Smooth muscle cell (in vitro differentiated cells): ENCODE measurements around the gene HMCN1. TPM values are rescaled to one million over a fixed set of nuclear protein-coding genes. Genes with fewer than 3 reads are reported as not detected.
A peak's percentile ranks its signal among the peaks of the same experiment; 100 is the strongest.

Experiments
- DNase-seq: peaks from one replicate; lab custom pipeline; 2025; ENCODE audit not compliant: unreplicated experiment; lab: John Stamatoyannopoulos, UW
- H2AFZ ChIP-seq: fragments of 200-600 bp; sonication (generic); 2 replicates; pipeline ENCODE4 v1.6.0; 2016; ENCODE audit warnings: antibody characterized with exemption, low read depth, mild to moderate bottlenecking
- H3F3A ChIP-seq: fragments of 200-600 bp; sonication (generic); 2 replicates; pipeline ENCODE4 v1.6.0; 2017; ENCODE audit warnings: antibody characterized with exemption, low read depth
- H3K27ac ChIP-seq: fragments of 200-600 bp; sonication (generic); 2 replicates; pipeline ENCODE4 v1.5.1; 2016; ENCODE audit warnings: low read depth, mild to moderate bottlenecking
- H3K27me3 ChIP-seq: fragments of 200-600 bp; sonication (generic); 2 replicates; pipeline ENCODE4 v1.6.1; 2016; ENCODE audit warnings: low read depth, mild to moderate bottlenecking
- H3K36me3 ChIP-seq: fragments of 200-600 bp; sonication (generic); 2 replicates; pipeline ENCODE4 v1.5.1; 2016; ENCODE audit warnings: low read depth
- H3K4me1 ChIP-seq: fragments of 200-600 bp; sonication (generic); 2 replicates; pipeline ENCODE4 v1.5.1; 2016; ENCODE audit warnings: low read depth
- H3K4me2 ChIP-seq: fragments of 200-600 bp; sonication (generic); 2 replicates; pipeline ENCODE4 v1.6.0; 2016; ENCODE audit warnings: mild to moderate bottlenecking
- H3K4me3 ChIP-seq: fragments of 200-600 bp; sonication (generic); 2 replicates; pipeline ENCODE4 v1.5.1; 2016; ENCODE audit warnings: mild to moderate bottlenecking
- H3K79me2 ChIP-seq: fragments of 200-600 bp; sonication (generic); 2 replicates; pipeline ENCODE4 v1.6.0; 2016; ENCODE audit warnings: low read depth, mild to moderate bottlenecking
- H3K9ac ChIP-seq: fragments of 200-600 bp; sonication (generic); 2 replicates; pipeline ENCODE4 v1.6.0; 2016; ENCODE audit warnings: low read depth
- H3K9me3 ChIP-seq: fragments of 200-600 bp; sonication (generic); replicated peaks from 2 replicates; pipeline ENCODE4 v1.5.1; 2016; ENCODE audit warnings: low read depth
- H4K20me1 ChIP-seq: fragments of 200-600 bp; sonication (generic); 2 replicates; pipeline ENCODE4 v1.6.0; 2016; ENCODE audit warnings: low read depth
- CTCF ChIP-seq: fragments of 200-600 bp; sonication (generic); IDR thresholded peaks from 2 replicates; pipeline ENCODE4 v1.5.1; 2017; ENCODE audit warnings: borderline replicate concordance, mild to moderate bottlenecking, antibody characterized with exemption; ENCODE audit not compliant: insufficient read depth, poor library complexity, severe bottlenecking
- WGBS: methylation state at CpG from one replicate; pipeline ENCODE4 v1.1.7; 2016; ENCODE audit warnings: low lambda C conversion rate; 5-methylcytosine and 5-hydroxymethylcytosine counted together
- polyA plus RNA-seq: library from polyadenylated mRNA; unstranded; fragments of >200 nt; fragmentation: Nextera tagmentation; extraction: Ambion mirVana; gene quantifications from 2 replicates; pipeline ENCODE4 v1.2.1, GENCODE V29; 2016
- total RNA-seq: library from RNA; depleted of rRNA; stranded (reverse); fragments of >200 nt; gene quantifications from 2 replicates; pipeline ENCODE4 v1.2.3, GENCODE V29; 2014

The HMCN1 gene
- total and polyA plus RNA-seq, 2 experiments from 2014 or later: 18.9 to 118 TPM

DNA sequence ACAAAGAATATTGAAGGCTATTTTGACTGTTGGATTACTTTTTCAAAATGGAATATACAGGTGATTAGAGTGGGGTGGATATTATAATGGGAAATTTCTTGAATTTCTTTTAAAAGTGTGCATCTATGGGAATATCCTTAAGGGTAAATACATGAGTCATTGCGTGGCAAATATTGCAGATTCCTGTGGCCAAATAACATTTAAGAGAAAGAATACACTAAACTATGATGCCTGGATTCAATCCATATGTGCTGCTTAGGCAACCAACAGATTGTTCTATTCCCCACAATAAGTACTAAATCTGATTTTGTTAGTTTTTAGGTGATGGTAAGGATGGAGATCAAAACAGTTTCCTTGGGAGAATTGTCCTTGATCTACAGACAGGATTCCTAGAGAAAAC, 119.5 kb downstream of the HMCN1 start:
- Histone ChIP-seq H2AFZ (no peak overlapping the region), H3K4me3 (no peak overlapping the region), H3K9ac (peak overlapping the region; percentile 1), H3K9me3 (no peaks in the 10 kb centered on the region), H4K20me1 (no peaks in the 10 kb centered on the region), H3K27me3 (no peaks in the 10 kb centered on the region), H3K27ac (peak overlapping the region; percentile 75), H3K4me2 (peak overlapping the region; percentile 28), H3F3A (no peaks in the 10 kb centered on the region), H3K4me1 (peaks cover 33% of the 10 kb centered on the region), H3K79me2 (peaks cover 14% of the 10 kb centered on the region), H3K36me3 (no peaks in the 10 kb centered on the region)
- no peak for TF ChIP-seq CTCF
- no peak for DNase-seq
- WGBS: 57% methylated on average over 1 of the region's 1 CpG

DNA sequence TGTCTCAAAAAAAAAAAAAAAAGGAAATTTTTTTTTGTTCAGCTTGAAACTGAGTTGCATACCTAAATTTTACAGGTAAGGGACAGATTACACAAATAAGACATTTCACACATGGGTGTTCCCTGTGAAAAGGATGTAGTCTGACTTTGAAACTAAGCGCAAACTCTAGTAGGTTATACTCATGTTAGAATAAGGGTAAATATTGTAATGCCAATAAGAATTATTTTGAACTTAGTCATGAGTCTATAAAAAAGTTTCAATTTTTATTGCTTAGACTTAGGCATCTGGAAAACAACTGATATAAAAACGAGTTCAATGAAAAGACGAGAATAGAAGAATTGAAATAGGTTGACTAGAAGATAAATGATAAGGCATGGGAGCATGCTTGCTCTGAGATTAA, 122.3 kb downstream of the HMCN1 start:
- H4K20me1 ChIP-seq: no peaks in the 10 kb centered on the region
- no peak for TF ChIP-seq CTCF
- H3K9ac ChIP-seq: peak overlapping the region; percentile 25
- H3F3A ChIP-seq: no peaks in the 10 kb centered on the region
- peak overlapping the region; percentile 76 for H3K27ac ChIP-seq
- peaks cover 10% of the 10 kb centered on the region for H3K79me2 ChIP-seq
- no peak for DNase-seq
- H3K36me3 ChIP-seq: no peaks in the 10 kb centered on the region
- WGBS: 64% methylated on average over 3 of the region's 3 CpGs
- peaks cover 24% of the 10 kb centered on the region for H3K4me1 ChIP-seq
- H3K27me3 ChIP-seq: no peaks in the 10 kb centered on the region
- no peaks in the 10 kb centered on the region for H3K9me3 ChIP-seq
- peak overlapping the region; percentile 79 for H3K4me2 ChIP-seq
- H2AFZ ChIP-seq: no peak overlapping the region
- H3K4me3 ChIP-seq: peak overlapping the region; percentile 16

DNA sequence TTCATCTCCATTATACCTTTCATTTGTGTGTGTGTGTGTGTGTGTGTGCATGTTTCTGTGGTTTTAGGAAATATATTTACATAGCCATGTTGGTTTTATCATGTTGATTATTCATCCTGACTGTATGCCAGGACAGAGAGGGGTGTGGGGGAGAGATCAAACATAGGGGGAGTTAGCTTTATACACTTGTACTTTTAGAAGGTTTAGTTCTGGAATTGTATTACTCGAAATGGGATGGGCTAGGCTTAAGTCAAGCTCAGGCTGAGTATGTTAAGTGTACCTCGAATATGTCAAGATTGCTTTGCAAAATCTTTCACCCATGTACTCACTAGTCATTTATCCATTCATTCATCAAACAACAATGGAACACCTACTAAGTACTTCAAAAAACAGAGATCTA, 123.3 kb downstream of the HMCN1 start:
- no peak for DNase-seq
- Histone ChIP-seq H3K9ac (no peak overlapping the region), H3K4me1 (peaks cover 26% of the 10 kb centered on the region), H2AFZ (no peak overlapping the region), H3K27ac (peak overlapping the region; percentile 76), H4K20me1 (no peaks in the 10 kb centered on the region), H3K4me2 (peak overlapping the region; percentile 79), H3K27me3 (no peaks in the 10 kb centered on the region), H3K36me3 (no peaks in the 10 kb centered on the region), H3K79me2 (peaks cover 10% of the 10 kb centered on the region), H3K9me3 (no peaks in the 10 kb centered on the region), H3F3A (no peaks in the 10 kb centered on the region), H3K4me3 (no peak overlapping the region)
- 72% methylated on average over 2 of the region's 2 CpGs for WGBS
- no peak for TF ChIP-seq CTCF

GRCh38 chr1:185860311-185860710, 126.1 kb downstream of the HMCN1 start:
- Histone ChIP-seq H3K27me3 (no peaks in the 10 kb centered on the region), H2AFZ (no peak overlapping the region), H3K4me3 (no peak overlapping the region), H3K4me1 (peaks cover 21% of the 10 kb centered on the region), H4K20me1 (no peaks in the 10 kb centered on the region), H3K36me3 (no peaks in the 10 kb centered on the region), H3K27ac (peak overlapping the region; percentile 58), H3K4me2 (peak overlapping the region; percentile 73), H3K9me3 (no peaks in the 10 kb centered on the region), H3K79me2 (peaks cover 8% of the 10 kb centered on the region), H3K9ac (no peak overlapping the region), H3F3A (no peaks in the 10 kb centered on the region)
- no peak for TF ChIP-seq CTCF
- WGBS: 68% methylated on average over 1 of the region's 1 CpG
- DNase-seq: no peak
